A549 (cell line): Measurements from ENCODE around the gene ZFY. TPM values are rescaled to one million over a fixed set of nuclear protein-coding genes. Genes with fewer than 3 reads are reported as not detected.

Experiments
- ATAC-seq, 2 experiments: fragments of 200-7000 bp in 1 of 2; fragments of >200 bp in 1 of 2; cut with Nextera tagmentation in 1 of 2; cut with Tn5 transposase in 1 of 2; 3 replicates each; pipeline versions ENCODE4 v1.8.0 to v1.9.1; 2018 to 2020; ENCODE audit warnings: mild to moderate bottlenecking in 1 of 2, moderate library complexity in 1 of 2
- CTCF ChIA-PET: fragments of 300-600 bp; sonication (Branson Sonifier 250); formaldehyde crosslinking; extraction: SDS; loops from one replicate; lab custom pipeline; 2021; ENCODE audit warnings: antibody characterized with exemption, inconsistent platforms; lab: Yijun Ruan, JAX
- POLR2A ChIA-PET: fragments of 350-600 bp; formaldehyde crosslinking; extraction: SDS; loops from one replicate; lab custom pipeline; 2021; ENCODE audit warnings: antibody characterized with exemption, inconsistent platforms; lab: Yijun Ruan, JAX
- DNase-seq, 2 experiments: peaks; one replicate each; pipeline versions ENCODE4 v3.0.0 to v3.0.0-alpha.2; 2011 to 2016; ENCODE audit warnings: low read depth in 1 of 2, low spot score in 1 of 2
- FAIRE-seq: peaks from 2 replicates; lab custom pipeline; 2011; peaks lifted over from hg19 to GRCh38; lab: Jason Lieb, UNC
- H3K27ac ChIP-seq, 2 experiments: fragments of >200 bp; sonication (Bioruptor Twin); formaldehyde crosslinking; 3 replicates each; pipeline ENCODE4 v1.5.1; 2016 to 2017
- H3K4me1 ChIP-seq: fragments of >200 bp; sonication (Bioruptor Twin); formaldehyde crosslinking; 3 replicates; pipeline ENCODE4 v1.6.1; 2016
- H3K4me2 ChIP-seq: fragments of >200 bp; sonication (Bioruptor Twin); formaldehyde crosslinking; 3 replicates; pipeline ENCODE4 v1.6.1; 2016
- H3K4me3 ChIP-seq: fragments of >200 bp; sonication (Bioruptor Twin); formaldehyde crosslinking; 3 replicates; pipeline ENCODE4 v1.5.1; 2016
- H3K9me3 ChIP-seq: fragments of >200 bp; sonication (Bioruptor Twin); formaldehyde crosslinking; 3 replicates; pipeline ENCODE4 v1.6.1; 2016
- CEBPB ChIP-seq, 2 experiments: fragments of >200 bp in 1 of 2; sonication (Bioruptor Twin) in 1 of 2; formaldehyde crosslinking in 1 of 2; IDR thresholded peaks; 2 replicates each; pipeline ENCODE4 v1.6.1; 2012 to 2016
- CHD4 ChIP-seq: fragments of 200-600 bp; sonication (generic); IDR thresholded peaks from 2 replicates; pipeline ENCODE4 v1.6.1; 2016; ENCODE audit warnings: antibody characterized with exemption, mild to moderate bottlenecking, borderline replicate concordance
- CTCF ChIP-seq: fragments of >200 bp; sonication (Bioruptor Twin); formaldehyde crosslinking; IDR thresholded peaks from 3 replicates; pipeline ENCODE4 v1.5.1; 2016
- E2F6 ChIP-seq: IDR thresholded peaks from 2 replicates; pipeline ENCODE4 v1.6.1; 2012; ENCODE audit warnings: low read depth, borderline replicate concordance
- FOSL2 ChIP-seq, 2 experiments: fragments of 450-650 bp in 1 of 2; fragments of >200 bp in 1 of 2; sonication (Bioruptor Twin) in 1 of 2; formaldehyde crosslinking; IDR thresholded peaks; 2 replicates each; pipeline versions ENCODE4 v1.5.0 to v1.6.1; 2016 to 2020; ENCODE audit warnings: mild to moderate bottlenecking in 1 of 2, moderate library complexity in 1 of 2
- FOXS1 ChIP-seq: fragments of 250-450 bp; sonication (Bioruptor Pico); IDR thresholded peaks from 2 replicates; pipeline ENCODE4 v1.5.0; 2020; ENCODE audit warnings: mild to moderate bottlenecking, moderate library complexity
- HOXB5 ChIP-seq: fragments of 250-450 bp; sonication (Bioruptor Pico); IDR thresholded peaks from 2 replicates; pipeline ENCODE4 v1.5.0; 2020; ENCODE audit warnings: mild to moderate bottlenecking, moderate library complexity
- JUNB ChIP-seq: fragments of >200 bp; sonication (Bioruptor Twin); formaldehyde crosslinking; IDR thresholded peaks from 2 replicates; pipeline ENCODE4 v1.6.1; 2016
- MYC ChIP-seq: IDR thresholded peaks from 2 replicates; pipeline ENCODE4 v1.6.1; 2012; ENCODE audit warnings: mild to moderate bottlenecking, inconsistent platforms, low read length, improper control_type of control experiment, borderline replicate concordance
- NFE2L2 ChIP-seq: fragments of 150-350 bp; conservative IDR thresholded peaks from 2 replicates; pipeline ENCODE4 v1.6.1; 2014; ENCODE audit warnings: low read length
- PBX3 ChIP-seq: IDR thresholded peaks from 2 replicates; pipeline ENCODE4 v1.6.1; 2012
- RAD21 ChIP-seq, 2 experiments: fragments of >200 bp in 1 of 2; sonication (Bioruptor Twin) in 1 of 2; formaldehyde crosslinking in 1 of 2; IDR thresholded peaks in 1 of 2; conservative IDR thresholded peaks in 1 of 2; 2 replicates in 1 of 2; 3 replicates in 1 of 2; pipeline ENCODE4 v1.6.1; 2012 to 2018; ENCODE audit warnings: inconsistent platforms in 1 of 2
- RARB ChIP-seq: fragments of 250-450 bp; sonication (Bioruptor Pico); IDR thresholded peaks from 2 replicates; pipeline ENCODE4 v1.8.0; 2021; ENCODE audit warnings: mild to moderate bottlenecking, moderate library complexity
- RCOR1 ChIP-seq: fragments of 150-350 bp; IDR thresholded peaks from 2 replicates; pipeline ENCODE4 v1.6.1; 2014; ENCODE audit warnings: antibody characterized with exemption, low read length, low read depth
- RFX5 ChIP-seq: fragments of 450-650 bp; IDR thresholded peaks from 2 replicates; pipeline ENCODE4 v1.7.1; 2014; ENCODE audit warnings: antibody characterized with exemption, mild to moderate bottlenecking, moderate library complexity
- RNF2 ChIP-seq: fragments of 200-600 bp; sonication (generic); IDR thresholded peaks from 2 replicates; pipeline ENCODE4 v1.6.1; 2016; ENCODE audit warnings: low read depth, mild to moderate bottlenecking, antibody characterized with exemption, moderate library complexity, borderline replicate concordance
- SMC3 ChIP-seq: fragments of >200 bp; sonication (Bioruptor Twin); formaldehyde crosslinking; IDR thresholded peaks from 3 replicates; pipeline ENCODE4 v1.6.1; 2018; ENCODE audit warnings: inconsistent platforms
- TFCP2L1 ChIP-seq: fragments of 250-450 bp; sonication (Bioruptor Pico); IDR thresholded peaks from 2 replicates; pipeline ENCODE4 v1.5.0; 2021; ENCODE audit warnings: mild to moderate bottlenecking
- ZNF302 ChIP-seq: fragments of 250-450 bp; sonication (Bioruptor Pico); IDR thresholded peaks from 2 replicates; pipeline ENCODE4 v1.9.0; 2021; ENCODE audit warnings: inconsistent platforms, mild to moderate bottlenecking, moderate library complexity
- ZSCAN20 ChIP-seq: fragments of 250-450 bp; sonication (Bioruptor Pico); IDR thresholded peaks from 2 replicates; pipeline ENCODE4 v1.8.0; 2022; ENCODE audit warnings: mild to moderate bottlenecking, moderate library complexity
- WGBS: methylation state at CpG from one replicate; pipeline ENCODE4 v1.1.6; 2017; ENCODE audit errors: missing lambda C conversion rate; 5-methylcytosine and 5-hydroxymethylcytosine counted together
- polyA plus RNA-seq, 4 experiments: library from polyadenylated mRNA; depleted of rRNA in 3 of 4; stranded (reverse); fragments of >200 nt; fragmentation: RNase III in 1 of 4; extraction: RNeasy Plus Mini Kit Qiagen cat#74134 plus additional on column Dnase treatment in 1 of 4; gene quantifications; 2 replicates in 3 of 4; 3 replicates in 1 of 4; pipeline ENCODE4 v1.2.3, GENCODE V29; 2011 to 2017

The ZFY gene
- polyA plus RNA-seq, 2 of the 4 experiments (the other 2 are of a cell fraction) = 3.0 to 11.3 TPM

DNA sequence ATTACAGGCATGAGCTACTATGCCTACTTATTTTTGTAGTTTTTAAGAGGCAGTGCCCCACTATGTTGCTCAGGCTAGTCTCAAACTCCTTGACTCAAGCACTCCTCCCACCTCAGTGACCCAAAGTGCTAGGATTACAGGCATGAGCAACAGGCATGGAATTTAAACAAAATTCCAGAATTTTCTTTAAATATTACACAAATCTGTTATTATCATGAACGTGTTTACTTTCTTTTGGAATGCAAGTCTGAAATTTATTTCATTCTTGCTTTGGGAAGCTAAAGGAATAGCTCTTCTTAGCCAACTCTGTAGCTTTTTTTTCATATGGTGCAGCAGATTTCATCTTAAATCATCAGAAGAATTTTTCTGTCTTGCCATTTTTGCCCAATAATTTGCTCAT, 27.8 kb upstream of the ZFY start:
- ATAC-seq (no peak), FAIRE-seq (no peak), DNase-seq (peak in 1 of 2 experiments; percentile 0)
- H3K4me3 ChIP-seq = no peak overlapping the region
- H3K4me1 ChIP-seq = no peaks in the 10 kb centered on the region
- WGBS = 13% methylated on average over 1 of the region's 1 CpG
- H3K4me2 ChIP-seq = no peak overlapping the region
- CTCF ChIA-PET = no interaction called here
- H3K27ac ChIP-seq = no peak overlapping the region
- POLR2A ChIA-PET = no interaction called here
- TF ChIP-seq CHD4 (no peak), JUNB (no peak)
- no peaks in the 10 kb centered on the region for H3K9me3 ChIP-seq

DNA sequence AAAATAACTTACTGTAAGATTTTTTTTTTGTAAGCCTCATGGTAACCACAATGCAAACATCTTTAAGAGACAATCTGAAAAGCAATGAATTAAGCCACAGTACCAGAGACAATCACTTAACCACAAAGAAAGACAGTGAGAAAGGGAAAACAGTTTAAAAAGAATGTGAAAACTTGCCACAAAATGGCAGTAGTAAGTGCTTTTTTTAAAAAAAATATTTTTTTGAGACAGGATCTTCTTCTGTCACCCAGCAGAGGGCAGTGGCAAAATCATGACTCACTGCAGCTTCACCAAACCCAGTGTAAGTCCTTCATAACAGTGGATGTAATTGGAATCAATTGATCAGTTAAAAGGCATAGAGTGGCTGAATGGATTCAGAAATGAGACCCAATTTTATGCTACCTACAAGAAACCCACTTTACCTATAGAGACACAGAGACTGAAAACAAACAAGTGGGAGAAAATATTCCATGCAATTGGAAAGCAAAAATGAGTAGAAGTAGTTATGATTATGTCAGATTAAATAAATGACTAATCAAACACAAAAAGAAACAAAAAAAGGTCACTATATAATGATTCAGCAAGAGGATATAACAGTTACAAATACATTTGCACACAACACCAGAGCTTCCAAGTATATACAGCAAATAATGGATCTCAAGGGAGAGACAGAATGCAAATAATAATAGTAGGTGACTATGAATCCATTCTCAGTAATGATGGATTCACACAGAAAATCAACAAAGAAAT, 21.9 kb upstream of the ZFY start:
- no peak for FAIRE-seq

GRCh38 chrY:2934078-2934477, 1.1 kb upstream of the ZFY start:
- no peak for FAIRE-seq
- TF ChIP-seq CEBPB (IDR thresholded peaks at IDR 0.05) (no peak), RAD21 (conservative IDR thresholded peaks at IDR 0.05 in 1 of 2, IDR thresholded peaks at IDR 0.05 in 1 of 2) (no peak), RNF2 (no peak), E2F6 (no peak), ZNF302 (CRISPR knock-in tag) (no peak), NFE2L2 (no peak), HOXB5 (CRISPR knock-in tag) (no peak), MYC (no peak), ZSCAN20 (CRISPR knock-in tag) (no peak), RARB (no peak), FOXS1 (CRISPR knock-in tag) (no peak), RCOR1 (no peak), RFX5 (no peak), PBX3 (no peak)
- TF ChIP-seq, all 56 proteins: peak for 0
- no peak for ATAC-seq
- CTCF ChIA-PET = no interaction called here
- H3K9me3 ChIP-seq = no peaks in the 10 kb centered on the region
- POLR2A ChIA-PET = no interaction called here
- WGBS = 82% methylated on average over 10 of the region's 10 CpGs
- H3K4me2 ChIP-seq = peak overlapping the region; percentile 80
- peak in 1 of 2 experiments; percentile 10 for DNase-seq
- H3K4me3 ChIP-seq = peak overlapping the region; percentile 64
- peak overlapping the region; percentile 97 to 99; a peak in 5 of 6 replicates for H3K27ac ChIP-seq
- H3K4me1 ChIP-seq = 0 out of 3 replicates have a peak, but pooled peaks cover 9% of the 10 kb centered on the region

More for the DNA sequence above, 21.9 kb upstream of the ZFY start:
- no peak overlapping the region for H3K4me2 ChIP-seq
- H3K4me1 ChIP-seq = no peaks in the 10 kb centered on the region
- TF ChIP-seq RFX5 = no peak
- TF ChIP-seq SMC3 = 0 out of 3 replicates have a peak, but pooled peaks have one; percentile 15
- no peak for TF ChIP-seq TFCP2L1 (CRISPR knock-in tag)
- TF ChIP-seq FOSL2 (IDR thresholded peaks at IDR 0.05) = no peak
- peak; percentile 56 for TF ChIP-seq FOSL2 (CRISPR knock-in tag; IDR thresholded peaks at IDR 0.05)
- TF ChIP-seq CTCF = peak; percentile 23; the same call in 2 of the 3 replicates
- TF ChIP-seq RAD21 (conservative IDR thresholded peaks at IDR 0.05 in 1 of 2, IDR thresholded peaks at IDR 0.05 in 1 of 2) = 0 out of 5 replicates have a peak, but pooled peaks of 1 of the 2 experiments have one; percentile 18
- TF ChIP-seq, all 56 proteins: peak for 4
- ChIA-PET POLR2A (no interaction called here), CTCF (no interaction called here)
- ATAC-seq (peak in 1 of 2 experiments; percentile 40; a peak in 1 of 6 replicates), DNase-seq (peak in 1 of 2 experiments; percentile 45)
- no peak overlapping the region for H3K27ac ChIP-seq
- no peak overlapping the region for H3K4me3 ChIP-seq
- no peaks in the 10 kb centered on the region for H3K9me3 ChIP-seq
